Tibial nerve (tissue), 4 donors: ENCODE data around the gene KCNMB3.

Source experiments
- EP300 ChIP-seq, 2 donors: sonication (generic); formaldehyde crosslinking; IDR thresholded peaks; one replicate each; pipeline ENCODE4 v1.6.1; 2017; ENCODE audit warnings: antibody characterized with exemption in 2 of 2, mild to moderate bottlenecking in 1 of 2
- POLR2A ChIP-seq, 2 donors: fragments of 450-650 bp; IDR thresholded peaks; one replicate each; pipeline ENCODE4 v1.6.1; 2017; ENCODE audit warnings: antibody characterized with exemption in 2 of 2, mild to moderate bottlenecking in 2 of 2, moderate library complexity in 2 of 2
- TF ChIP-seq, protein P1 (sequence below), 5 experiments: fragments of 200-600 bp in 3 of 5; fragments of 450-650 bp in 2 of 5; sonication (generic) in 3 of 5; IDR thresholded peaks; one replicate each; pipeline ENCODE4 v1.5.1; 2016 to 2019; ENCODE audit warnings: antibody characterized with exemption in 5 of 5, mild to moderate bottlenecking in 3 of 5, moderate library complexity in 2 of 5

DNA sequence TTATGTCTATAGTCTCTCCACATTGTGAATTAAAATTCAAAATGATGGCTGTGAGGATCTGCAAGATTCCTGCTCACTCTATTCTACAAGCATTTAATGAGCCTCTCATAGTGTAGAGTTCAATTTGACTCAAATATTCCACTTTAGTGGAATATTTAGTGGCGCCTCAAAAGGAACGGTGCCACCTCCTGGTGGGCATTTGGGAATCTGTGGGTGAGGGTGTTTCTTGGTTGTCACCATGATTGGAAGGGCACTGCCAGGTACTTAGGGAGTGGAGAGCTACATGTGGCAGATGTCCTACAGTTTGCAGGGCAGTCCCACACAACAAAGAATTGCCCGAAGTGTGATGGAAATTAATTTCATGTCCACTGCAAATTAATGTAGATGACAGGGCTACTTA, 21.5 kb upstream of the KCNMB3 start:
- TF ChIP-seq, protein P1, sequence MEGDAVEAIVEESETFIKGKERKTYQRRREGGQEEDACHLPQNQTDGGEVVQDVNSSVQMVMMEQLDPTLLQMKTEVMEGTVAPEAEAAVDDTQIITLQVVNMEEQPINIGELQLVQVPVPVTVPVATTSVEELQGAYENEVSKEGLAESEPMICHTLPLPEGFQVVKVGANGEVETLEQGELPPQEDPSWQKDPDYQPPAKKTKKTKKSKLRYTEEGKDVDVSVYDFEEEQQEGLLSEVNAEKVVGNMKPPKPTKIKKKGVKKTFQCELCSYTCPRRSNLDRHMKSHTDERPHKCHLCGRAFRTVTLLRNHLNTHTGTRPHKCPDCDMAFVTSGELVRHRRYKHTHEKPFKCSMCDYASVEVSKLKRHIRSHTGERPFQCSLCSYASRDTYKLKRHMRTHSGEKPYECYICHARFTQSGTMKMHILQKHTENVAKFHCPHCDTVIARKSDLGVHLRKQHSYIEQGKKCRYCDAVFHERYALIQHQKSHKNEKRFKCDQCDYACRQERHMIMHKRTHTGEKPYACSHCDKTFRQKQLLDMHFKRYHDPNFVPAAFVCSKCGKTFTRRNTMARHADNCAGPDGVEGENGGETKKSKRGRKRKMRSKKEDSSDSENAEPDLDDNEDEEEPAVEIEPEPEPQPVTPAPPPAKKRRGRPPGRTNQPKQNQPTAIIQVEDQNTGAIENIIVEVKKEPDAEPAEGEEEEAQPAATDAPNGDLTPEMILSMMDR (IDR thresholded peaks at IDR 0.05): peak in 3 of 5 experiments; percentile 9 to 32 (median 13)
- TF ChIP-seq POLR2A (IDR thresholded peaks at IDR 0.05) (no peak), EP300 (IDR thresholded peaks at IDR 0.05) (no peak)
